Activated CD4-positive, alpha-beta memory T cell treated with anti-CD3 and anti-CD28 coated beads, Interleukin-2, amount 10 ng/mL, durations not matched to agents 7 days and 5 days (primary cell): Measurements from ENCODE around the gene UPB1. TPM values are rescaled to one million over a fixed set of nuclear protein-coding genes. Genes with fewer than 3 reads are reported as not detected.
"Not testable (repeated sequence)": the region's sequence is repeated elsewhere in the genome, so short reads cannot be mapped to it uniquely, and the experiment has no call there.

Experiments
- CTCF ChIA-PET: fragments of 350-600 bp; sonication (Branson Sonifier 250); formaldehyde crosslinking; loops from one replicate; lab custom pipeline; 2021; ENCODE audit warnings: antibody characterized with exemption, inconsistent platforms; lab: Charles Lee
- POLR2A ChIA-PET: fragments of 350-600 bp; sonication (Branson Sonifier 250); formaldehyde crosslinking; loops from one replicate; lab custom pipeline; 2021; ENCODE audit warnings: antibody characterized with exemption; lab: Charles Lee
- DNase-seq: peaks from one replicate; pipeline ENCODE4 v3.0.0-alpha.2; 2020
- H3K27ac Mint-ChIP-seq: one replicate; pipeline ENCODE4 v1.8.0; 2021; ENCODE audit warnings: mild to moderate bottlenecking, mixed read lengths
- H3K27me3 Mint-ChIP-seq: one replicate; pipeline ENCODE4 v1.8.0; 2021; ENCODE audit warnings: mixed read lengths
- H3K36me3 Mint-ChIP-seq: one replicate; pipeline ENCODE4 v1.8.0; 2021; ENCODE audit warnings: low read depth, mixed read lengths
- H3K4me1 Mint-ChIP-seq: one replicate; pipeline ENCODE4 v1.8.0; 2021; ENCODE audit warnings: mixed read lengths
- H3K4me3 Mint-ChIP-seq: one replicate; pipeline ENCODE4 v1.8.0; 2021; ENCODE audit warnings: mild to moderate bottlenecking, mixed read lengths
- H3K9me3 Mint-ChIP-seq: one replicate; pipeline ENCODE4 v1.8.0; 2021; ENCODE audit warnings: mixed read lengths
- total RNA-seq, 2 experiments: library from RNA; stranded (reverse); gene quantifications; one replicate each; pipeline ENCODE4 v1.2.3, GENCODE V29; 2021

The UPB1 gene
- total RNA-seq, 2 experiments from 2014 or later = 0.30 to 0.33 TPM

- Mint-ChIP-seq H3K4me1 (peaks cover 39% of the 10 kb centered on the region), H3K27me3 (peaks cover 12% of the 10 kb centered on the region), H3K36me3 (peaks cover 3% of the 10 kb centered on the region), H3K9me3 (peaks cover 2% of the 10 kb centered on the region), H3K27ac (no peak overlapping the region), H3K4me3 (no peak overlapping the region)
- CTCF ChIA-PET = no interaction called here
- no peak for DNase-seq
- POLR2A ChIA-PET = no interaction called here
Measured at GRCh38 chr22:24485170-24485569, 10.0 kb upstream of the UPB1 start.

DNA sequence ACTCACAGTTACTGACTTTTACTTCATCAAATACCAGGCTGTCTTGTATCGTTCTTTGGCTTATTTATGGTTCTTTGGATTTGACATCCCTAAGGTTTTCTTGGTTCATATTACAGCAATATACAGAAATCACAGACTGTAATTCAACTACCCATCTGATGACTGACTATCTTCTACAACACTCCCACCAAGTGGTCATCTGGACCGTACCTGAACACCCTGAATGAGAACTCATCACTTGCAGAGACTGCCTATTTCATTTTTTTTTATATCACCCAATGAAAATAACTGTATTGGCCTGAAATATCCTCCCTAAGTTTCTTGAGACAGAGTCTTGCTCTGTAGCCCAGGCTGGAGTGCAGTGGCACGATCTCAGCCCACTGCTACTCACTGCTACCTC, 9.5 kb upstream of the UPB1 start:
- H3K9me3 Mint-ChIP-seq = peaks cover 2% of the 10 kb centered on the region
- H3K4me1 Mint-ChIP-seq = peaks cover 39% of the 10 kb centered on the region
- peaks cover 12% of the 10 kb centered on the region for H3K27me3 Mint-ChIP-seq
- ChIA-PET POLR2A (interaction anchor here (0.9 to 1.4 kb wide), 4 partner anchors 39 to 69 kb away, joined by 3 to 5 read pairs (median 4); partner anchors contain the start of gene GUCD1), CTCF (interaction anchor here (1.5 to 1.7 kb wide), 2 partner anchors 21 to 61 kb away, joined by 5 to 8 read pairs; no protein-coding TSS in a partner anchor)
- H3K27ac Mint-ChIP-seq = no peak overlapping the region
- H3K36me3 Mint-ChIP-seq = peaks cover 3% of the 10 kb centered on the region
- no peak for DNase-seq
- no peak overlapping the region for H3K4me3 Mint-ChIP-seq

DNA sequence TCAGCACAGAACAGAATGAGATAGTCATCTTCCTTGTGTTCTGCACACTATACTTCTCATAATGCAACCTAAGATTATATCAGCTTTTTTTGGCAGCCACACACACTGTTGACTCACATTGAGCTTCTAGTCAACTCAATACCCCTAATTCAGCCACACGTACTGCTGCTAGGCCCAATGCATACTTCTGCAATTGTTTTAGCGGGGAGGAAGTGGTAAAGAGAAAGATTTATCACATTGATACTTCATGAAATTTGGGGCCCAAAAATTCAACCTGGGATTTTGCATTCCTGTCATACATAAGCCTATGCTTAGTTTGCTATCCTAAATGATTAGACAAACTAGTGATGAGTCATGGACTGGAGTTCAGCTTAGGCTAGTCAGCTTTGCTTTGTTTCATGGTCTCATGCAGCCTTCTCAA, 8.6 kb upstream of the UPB1 start:
- peak overlapping the region; percentile 48 for H3K27ac Mint-ChIP-seq
- no peak overlapping the region for H3K4me3 Mint-ChIP-seq
- ChIA-PET POLR2A (interaction anchor here (0.9 to 1.4 kb wide), 5 partner anchors 38 to 68 kb away, joined by 3 to 5 read pairs (median 4); partner anchors contain the start of genes ADORA2A and GUCD1), CTCF (interaction anchor here (0.6 to 2.4 kb wide), 4 partner anchors 16 to 62 kb away, joined by 3 to 10 read pairs (median 6); no protein-coding TSS in a partner anchor)
- H3K36me3 Mint-ChIP-seq = peaks cover 3% of the 10 kb centered on the region
- DNase-seq = peak; percentile 42
- H3K27me3 Mint-ChIP-seq = peaks cover 15% of the 10 kb centered on the region
- H3K4me1 Mint-ChIP-seq = peaks cover 39% of the 10 kb centered on the region
- H3K9me3 Mint-ChIP-seq = peaks cover 2% of the 10 kb centered on the region

DNA sequence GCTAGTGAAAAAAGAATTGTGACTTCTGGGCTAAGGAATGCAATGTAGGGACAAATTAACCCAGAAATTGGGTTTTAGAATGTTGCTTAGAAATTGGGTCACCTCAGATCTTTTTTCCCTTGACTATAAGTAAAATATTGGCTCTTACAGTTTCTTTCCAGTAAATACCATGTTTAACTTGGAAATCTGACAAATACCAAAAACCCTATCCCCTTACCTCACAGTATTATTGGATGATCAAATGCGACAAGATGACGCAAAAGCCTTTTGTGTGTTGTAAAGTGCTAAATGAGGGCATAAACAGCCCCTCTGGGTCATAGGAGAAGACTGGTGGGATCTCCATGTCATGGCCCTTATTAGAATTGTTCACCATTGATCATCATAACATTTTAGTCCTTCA, 6.1 kb upstream of the UPB1 start:
- H3K4me1 Mint-ChIP-seq = peaks cover 27% of the 10 kb centered on the region
- ChIA-PET CTCF (no interaction called here), POLR2A (no interaction called here)
- no peak overlapping the region for H3K27ac Mint-ChIP-seq
- no peak for DNase-seq
- H3K4me3 Mint-ChIP-seq = no peak overlapping the region
- H3K36me3 Mint-ChIP-seq = peaks cover 3% of the 10 kb centered on the region
- H3K27me3 Mint-ChIP-seq = peaks cover 28% of the 10 kb centered on the region
- H3K9me3 Mint-ChIP-seq = peaks cover 2% of the 10 kb centered on the region

DNA sequence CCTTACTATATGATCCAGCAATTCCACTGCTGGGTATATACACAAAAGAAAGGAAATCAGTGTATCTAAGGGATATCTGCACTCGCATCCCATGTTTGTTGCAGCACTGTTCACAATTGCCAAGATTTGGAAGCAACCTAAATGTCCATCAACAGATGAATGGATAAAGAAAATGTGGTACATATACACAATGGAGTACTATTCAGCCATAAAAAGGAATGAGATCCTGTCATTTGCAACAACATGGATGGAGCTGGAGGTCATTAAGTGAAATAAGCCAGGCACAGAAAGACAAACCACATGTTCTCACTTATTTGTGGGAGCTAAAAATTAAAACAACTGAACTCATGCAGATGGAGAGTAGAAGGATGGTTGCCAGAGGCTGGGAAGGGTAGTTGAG, 5.7 kb upstream of the UPB1 start:
- POLR2A ChIA-PET, CTCF ChIA-PET: not testable (repeated sequence)
- peaks cover 28% of the 10 kb centered on the region for H3K27me3 Mint-ChIP-seq

DNA sequence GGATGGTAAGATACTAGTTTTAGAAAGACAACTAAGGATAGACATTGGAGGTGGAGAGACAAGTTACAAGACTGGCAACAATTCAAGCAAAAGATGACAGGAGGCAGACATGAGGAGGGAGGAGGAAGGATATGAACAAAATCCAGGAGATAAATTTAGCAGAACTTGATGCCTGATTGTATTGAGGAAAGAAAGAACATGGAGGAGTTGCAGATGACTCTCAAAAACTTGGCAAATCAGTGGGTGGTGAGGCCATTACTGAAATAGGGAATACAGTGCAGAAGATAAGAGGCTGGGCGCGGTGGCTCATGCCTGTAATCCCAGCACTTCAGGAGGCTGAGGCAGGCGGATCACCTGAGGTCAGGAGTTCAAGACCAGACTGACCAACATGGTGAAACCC, 2.7 kb upstream of the UPB1 start:
- Mint-ChIP-seq H3K9me3 (no peaks in the 10 kb centered on the region), H3K4me1 (peaks cover 4% of the 10 kb centered on the region), H3K4me3 (no peak overlapping the region), H3K36me3 (no peaks in the 10 kb centered on the region), H3K27ac (no peak overlapping the region), H3K27me3 (peaks cover 43% of the 10 kb centered on the region)
- ChIA-PET CTCF (no interaction called here), POLR2A (no interaction called here)
- DNase-seq = no peak

More for the DNA sequence above, 5.7 kb upstream of the UPB1 start:
- H3K4me3 Mint-ChIP-seq, H3K36me3 Mint-ChIP-seq, DNase-seq, H3K9me3 Mint-ChIP-seq, H3K27ac Mint-ChIP-seq: not testable (repeated sequence)
- H3K4me1 Mint-ChIP-seq = peaks cover 26% of the 10 kb centered on the region

DNA sequence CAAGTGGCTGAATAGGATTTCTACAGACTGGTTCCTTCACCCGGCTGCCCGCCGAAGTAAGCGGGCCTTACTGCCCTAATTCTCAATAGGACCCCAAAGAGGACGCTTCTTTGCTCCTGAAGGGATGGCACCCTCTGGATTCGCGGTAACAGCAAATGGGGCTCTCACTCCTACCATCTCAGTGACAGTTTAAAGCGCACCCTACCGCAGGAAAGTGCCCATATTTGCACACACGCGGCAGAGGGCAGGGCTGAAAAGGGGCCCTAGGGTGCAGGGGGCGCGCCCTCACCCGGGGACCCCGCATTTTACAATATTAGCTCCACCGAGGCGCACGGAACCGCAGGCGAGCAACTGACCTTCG, 985 bp upstream of the UPB1 start:
- H3K27me3 Mint-ChIP-seq = peaks cover 41% of the 10 kb centered on the region
- ChIA-PET CTCF (no interaction called here), POLR2A (no interaction called here)
- peaks cover 7% of the 10 kb centered on the region for H3K4me1 Mint-ChIP-seq
- no peak overlapping the region for H3K27ac Mint-ChIP-seq
- no peak overlapping the region for H3K4me3 Mint-ChIP-seq
- H3K9me3 Mint-ChIP-seq = no peaks in the 10 kb centered on the region
- H3K36me3 Mint-ChIP-seq = no peaks in the 10 kb centered on the region
- no peak for DNase-seq

DNA sequence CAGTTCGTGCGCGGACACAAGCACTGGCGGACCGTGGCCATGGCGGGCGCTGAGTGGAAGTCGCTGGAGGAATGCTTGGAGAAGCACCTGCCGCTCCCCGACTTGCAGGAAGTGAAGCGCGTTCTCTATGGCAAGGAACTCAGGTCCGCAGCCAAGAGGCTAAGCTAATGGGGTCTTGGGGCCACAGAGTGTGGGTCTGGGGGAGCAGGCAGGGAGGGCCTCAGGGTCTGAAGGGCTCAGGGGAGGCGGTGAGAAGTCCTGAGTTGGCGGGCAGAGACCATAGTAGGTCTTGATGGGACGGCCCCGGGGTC, 188 bp downstream of the UPB1 start:
- no peak for DNase-seq
- ChIA-PET CTCF (no interaction called here), POLR2A (no interaction called here)
- Mint-ChIP-seq H3K27ac (no peak overlapping the region), H3K9me3 (no peaks in the 10 kb centered on the region), H3K27me3 (peaks cover 36% of the 10 kb centered on the region), H3K4me3 (no peak overlapping the region), H3K4me1 (peaks cover 7% of the 10 kb centered on the region), H3K36me3 (no peaks in the 10 kb centered on the region)

GRCh38 chr22:24496234-24496633, 1.1 kb downstream of the UPB1 start:
- H3K4me1 Mint-ChIP-seq = peaks cover 7% of the 10 kb centered on the region
- POLR2A ChIA-PET = no interaction called here
- no peaks in the 10 kb centered on the region for H3K36me3 Mint-ChIP-seq
- peaks cover 35% of the 10 kb centered on the region for H3K27me3 Mint-ChIP-seq
- no peak for DNase-seq
- no peak overlapping the region for H3K27ac Mint-ChIP-seq
- CTCF ChIA-PET = no interaction called here
- no peak overlapping the region for H3K4me3 Mint-ChIP-seq
- H3K9me3 Mint-ChIP-seq = no peaks in the 10 kb centered on the region

- Mint-ChIP-seq H3K4me1 (peaks cover 7% of the 10 kb centered on the region), H3K36me3 (no peaks in the 10 kb centered on the region), H3K27ac (no peak overlapping the region), H3K9me3 (no peaks in the 10 kb centered on the region), H3K4me3 (no peak overlapping the region), H3K27me3 (peaks cover 34% of the 10 kb centered on the region)
- no peak for DNase-seq
- ChIA-PET POLR2A (no interaction called here), CTCF (interaction anchor here (1.2 kb wide), 1 partner anchor 74 kb away, joined by 5 read pairs; no protein-coding TSS in a partner anchor)
Measured at GRCh38 chr22:24496661-24497060, 1.5 kb downstream of the UPB1 start.

- H3K27ac Mint-ChIP-seq = no peak overlapping the region
- DNase-seq = no peak
- no peak overlapping the region for H3K4me3 Mint-ChIP-seq
- CTCF ChIA-PET = interaction anchor here (1.2 kb wide), 1 partner anchor 75 kb away, joined by 5 read pairs; no protein-coding TSS in a partner anchor
- H3K36me3 Mint-ChIP-seq = no peaks in the 10 kb centered on the region
- H3K4me1 Mint-ChIP-seq = peaks cover 7% of the 10 kb centered on the region
- no peaks in the 10 kb centered on the region for H3K9me3 Mint-ChIP-seq
- POLR2A ChIA-PET = interaction anchor here (1.0 kb wide), 1 partner anchor 10 kb away, joined by 3 read pairs; no protein-coding TSS in a partner anchor
- peaks cover 27% of the 10 kb centered on the region for H3K27me3 Mint-ChIP-seq
Measured at GRCh38 chr22:24497841-24498258, 2.7 kb downstream of the UPB1 start.

DNA sequence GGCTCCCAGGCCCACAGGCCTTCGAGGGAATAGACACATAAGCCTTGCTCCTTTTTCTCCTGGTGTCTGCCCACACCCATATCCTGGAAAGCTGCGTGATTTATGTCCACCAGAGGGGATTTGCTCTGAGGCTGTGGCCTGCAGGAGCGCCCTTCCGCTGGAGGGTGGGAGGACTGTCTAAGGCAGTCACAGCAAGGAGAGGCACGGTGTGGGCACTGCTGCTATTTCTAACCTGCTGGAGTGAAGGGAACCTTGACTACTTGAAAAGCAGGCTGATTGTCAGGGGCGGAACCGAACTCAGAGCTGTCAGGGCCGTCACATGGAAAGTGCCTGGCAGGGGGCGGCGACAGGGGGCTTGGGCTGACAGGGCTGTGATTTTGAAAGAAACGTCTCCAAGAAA, 3.7 kb downstream of the UPB1 start:
- no peak overlapping the region for H3K27ac Mint-ChIP-seq
- peaks cover 24% of the 10 kb centered on the region for H3K27me3 Mint-ChIP-seq
- no peak overlapping the region for H3K4me3 Mint-ChIP-seq
- no peaks in the 10 kb centered on the region for H3K9me3 Mint-ChIP-seq
- CTCF ChIA-PET = no interaction called here
- H3K4me1 Mint-ChIP-seq = peaks cover 15% of the 10 kb centered on the region
- no peak for DNase-seq
- H3K36me3 Mint-ChIP-seq = no peaks in the 10 kb centered on the region
- POLR2A ChIA-PET = interaction anchor here (1.0 kb wide), 1 partner anchor 9 kb away, joined by 3 read pairs; no protein-coding TSS in a partner anchor

DNA sequence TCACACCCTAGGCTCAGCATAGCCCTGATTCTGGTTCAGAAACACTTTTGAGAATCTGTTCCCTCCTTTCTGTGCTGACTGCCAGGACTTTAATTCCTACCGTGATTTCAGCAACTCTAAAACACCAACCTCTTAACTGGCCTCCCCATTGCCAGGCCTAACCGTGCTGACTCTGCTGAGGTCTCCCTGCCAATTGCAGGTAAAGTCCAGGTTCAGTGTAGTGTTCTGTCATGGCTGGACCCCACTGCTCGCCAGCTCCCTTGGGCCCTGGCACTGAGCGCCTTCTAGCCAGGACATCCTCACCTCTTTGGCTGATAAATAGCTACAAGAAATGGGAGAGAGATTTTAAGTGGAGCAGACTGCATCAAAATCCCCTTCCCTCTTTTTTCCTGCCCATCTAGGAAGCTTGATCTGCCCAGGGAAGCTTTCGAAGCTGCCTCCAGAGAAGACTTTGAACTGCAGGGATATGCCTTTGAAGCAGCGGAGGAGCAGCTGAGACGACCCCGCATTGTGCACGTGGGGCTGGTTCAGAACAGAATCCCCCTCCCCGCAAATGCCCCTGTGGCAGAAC, 4.7 kb downstream of the UPB1 start:
- no peak for DNase-seq
- Mint-ChIP-seq H3K36me3 (no peaks in the 10 kb centered on the region), H3K9me3 (no peaks in the 10 kb centered on the region), H3K27ac (no peak overlapping the region), H3K4me1 (peaks cover 16% of the 10 kb centered on the region), H3K27me3 (peaks cover 21% of the 10 kb centered on the region), H3K4me3 (no peak overlapping the region)
- ChIA-PET POLR2A (no interaction called here), CTCF (interaction anchor here (1.1 kb wide), 1 partner anchor 77 kb away, joined by 5 read pairs; no protein-coding TSS in a partner anchor)
